ENCODE results near the gene DNM2. TPM values are rescaled to one million over a fixed set of nuclear protein-coding genes. Genes with fewer than 3 reads are reported as not detected.

The DNM2 gene
- total and polyA plus RNA-seq, 2 of the 13 experiments (the other 11 are each of a cell fraction or from before 2014, with no cell fraction given) = 41.7 to 59.8 TPM

DNA sequence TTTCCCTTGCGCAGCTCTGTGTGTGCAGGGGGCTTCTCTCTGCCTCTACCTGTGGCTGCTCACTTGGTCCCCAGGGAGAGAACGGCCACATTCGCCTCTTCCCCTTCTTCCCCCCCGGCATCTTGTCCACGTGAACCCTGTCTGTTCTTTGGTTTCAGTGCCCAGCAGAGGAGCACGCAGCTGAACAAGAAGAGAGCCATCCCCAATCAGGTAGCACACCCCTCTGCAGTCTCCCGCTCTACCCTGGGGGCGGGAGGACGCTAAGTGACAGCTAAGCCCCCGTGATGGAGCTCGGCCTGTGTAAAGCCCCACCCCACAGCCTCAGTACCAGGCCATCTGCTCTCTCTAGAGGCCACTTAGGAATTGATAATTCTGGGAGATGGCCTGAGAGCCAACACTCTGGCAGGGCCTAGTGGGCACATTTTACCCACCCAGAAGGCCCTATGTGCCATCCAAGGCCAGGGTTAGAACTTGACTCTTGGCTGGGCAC, 87.9 kb downstream of the DNM2 start:
- no TSS peak for BruUV-seq (replicated peaks)
- ATAC-seq (no peak), FAIRE-seq (no peak), DNase-seq (ENCODE audit: low spot score) (no peak)
- Histone ChIP-seq H3K9ac (ENCODE audit: insufficient read depth, low read depth, low read length) (no peak overlapping the region), H3K79me2 (ENCODE audit: insufficient read depth, low read length) (no peaks in the 10 kb centered on the region), H3K27me3 (ENCODE audit: control insufficient read depth in 1 of 2, insufficient read depth in 2 of 2, low read length in 2 of 2) (no peaks in the 10 kb centered on the region), H3K4me2 (ENCODE audit: low read depth, low read length) (no peak overlapping the region), H3K27ac (ENCODE audit: extremely low read length, insufficient read depth, low read length) (no peak overlapping the region), H3K36me3 (replicated peaks in 1 of 2; ENCODE audit: control insufficient read depth in 1 of 2, insufficient read depth in 2 of 2, low read length in 2 of 2) (peaks cover 22 to 64% of the 10 kb centered on the region in 2 experiments; a peak in 4 of 5 replicates), H3K4me3 (replicated peaks in 1 of 3; ENCODE audit: insufficient read depth in 1 of 3, low read depth in 2 of 3, low read length in 3 of 3) (no peak overlapping the region), H3K9me3 (ENCODE audit: low read length) (no peaks in the 10 kb centered on the region), H4K20me1 (ENCODE audit: insufficient read depth, low read length) (no peaks in the 10 kb centered on the region), H2AFZ (ENCODE audit: low read length) (no peak overlapping the region), H3K4me1 (ENCODE audit: insufficient read depth, low read length) (peaks cover under 1% of the 10 kb centered on the region; the same call in 1 of the 2 replicates)
- 99% methylated on average over 11 of the region's 11 CpGs for WGBS (ENCODE audit: low lambda C conversion rate)
- ChIA-PET CTCF (ENCODE audit: low intra/inter-chr PET ratio, low total read pairs) (no interaction called here), POLR2A (interaction anchor here (0.8 kb wide), 1 partner anchor 30 kb away, joined by 3 read pairs; the partner anchor contains the start of gene TMED1)
- intact Hi-C loops (cut with micrococcal nuclease; ENCODE audit: unreplicated experiment) (no loop called here), in situ Hi-C loops (cut with HindIII; ENCODE audit: extremely low pct_ligation_motif_present, low pct_unique_long_range_greater_than_20kb) (no loop called here)
- TF ChIP-seq ZNF264 (CRISPR knock-in tag; IDR thresholded peaks at IDR 0.05) = no peak
- no peak for TF ChIP-seq MYNN (CRISPR knock-in tag; IDR thresholded peaks at IDR 0.05; ENCODE audit: low read depth)
- no peak for TF ChIP-seq NONO (IDR thresholded peaks at IDR 0.05)
- TF ChIP-seq NONO (CRISPR knock-in tag; conservative IDR thresholded peaks at IDR 0.05) = no peak
- TF ChIP-seq ZBTB3 (CRISPR knock-in tag; IDR thresholded peaks at IDR 0.05; ENCODE audit: borderline replicate concordance, low read depth) = no peak
- no peak for TF ChIP-seq REL (CRISPR knock-in tag; conservative IDR thresholded peaks at IDR 0.05)

DNA sequence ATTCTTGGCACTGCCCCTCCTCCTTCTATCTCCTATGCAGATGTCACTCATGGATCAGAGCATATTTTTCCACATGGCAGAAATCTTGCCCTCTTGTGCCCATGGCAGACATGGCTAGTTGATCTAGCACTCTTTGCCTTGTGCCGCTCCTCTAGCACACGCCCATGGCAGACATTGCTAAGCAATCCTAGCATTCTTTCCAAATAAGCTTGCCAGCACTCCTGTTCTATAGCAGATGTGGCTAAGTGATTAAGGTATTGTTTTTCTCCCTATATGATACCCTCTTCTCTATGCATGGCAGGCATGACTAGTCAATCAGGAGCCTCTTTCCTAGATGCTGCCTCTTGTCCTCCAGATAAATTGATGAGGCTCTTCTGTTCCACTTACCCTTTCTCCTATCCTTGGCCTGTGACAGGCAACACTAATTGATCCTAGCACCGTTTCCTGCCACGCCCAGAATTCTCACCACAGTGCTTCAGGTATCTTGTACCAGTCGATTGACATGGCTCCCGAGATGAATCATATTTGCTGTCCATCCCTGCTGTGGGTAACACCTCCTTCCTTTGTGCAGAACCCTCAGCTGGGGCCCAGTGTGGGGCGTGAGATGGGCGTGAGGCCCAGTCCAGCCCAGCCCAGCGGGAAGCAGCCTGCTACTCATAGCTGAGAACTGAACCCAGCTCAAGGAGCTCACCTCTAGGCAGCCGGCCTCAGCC, 91.2 kb downstream of the DNM2 start:
- FAIRE-seq (no peak), ATAC-seq (no peak)
- in situ Hi-C loops (cut with HindIII; ENCODE audit: extremely low pct_ligation_motif_present, low pct_unique_long_range_greater_than_20kb) = no loop called here
- TF ChIP-seq HDAC2 (CRISPR knock-in tag; IDR thresholded peaks at IDR 0.05) (no peak), STAT5B (CRISPR knock-in tag; IDR thresholded peaks at IDR 0.05) (no peak), MEIS1 (CRISPR knock-in tag; IDR thresholded peaks at IDR 0.05; ENCODE audit: borderline replicate concordance) (no peak), TBX2 (CRISPR knock-in tag; IDR thresholded peaks at IDR 0.05; ENCODE audit: borderline replicate concordance) (no peak), ZNF383 (CRISPR knock-in tag; IDR thresholded peaks at IDR 0.05; ENCODE audit: borderline replicate concordance) (no peak), NFIB (CRISPR knock-in tag; IDR thresholded peaks at IDR 0.05; ENCODE audit: borderline replicate concordance) (no peak), CBX1 (IDR thresholded peaks at IDR 0.05; ENCODE audit: low read depth) (no peak)
- TF ChIP-seq, protein P1, sequence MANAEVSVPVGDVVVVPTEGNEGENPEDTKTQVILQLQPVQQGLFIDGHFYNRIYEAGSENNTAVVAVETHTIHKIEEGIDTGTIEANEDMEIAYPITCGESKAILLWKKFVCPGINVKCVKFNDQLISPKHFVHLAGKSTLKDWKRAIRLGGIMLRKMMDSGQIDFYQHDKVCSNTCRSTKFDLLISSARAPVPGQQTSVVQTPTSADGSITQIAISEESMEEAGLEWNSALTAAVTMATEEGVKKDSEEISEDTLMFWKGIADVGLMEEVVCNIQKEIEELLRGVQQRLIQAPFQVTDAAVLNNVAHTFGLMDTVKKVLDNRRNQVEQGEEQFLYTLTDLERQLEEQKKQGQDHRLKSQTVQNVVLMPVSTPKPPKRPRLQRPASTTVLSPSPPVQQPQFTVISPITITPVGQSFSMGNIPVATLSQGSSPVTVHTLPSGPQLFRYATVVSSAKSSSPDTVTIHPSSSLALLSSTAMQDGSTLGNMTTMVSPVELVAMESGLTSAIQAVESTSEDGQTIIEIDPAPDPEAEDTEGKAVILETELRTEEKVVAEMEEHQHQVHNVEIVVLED (CRISPR knock-in tag; IDR thresholded peaks at IDR 0.05; ENCODE audit: borderline replicate concordance) = no peak
- TF ChIP-seq, protein P2, sequence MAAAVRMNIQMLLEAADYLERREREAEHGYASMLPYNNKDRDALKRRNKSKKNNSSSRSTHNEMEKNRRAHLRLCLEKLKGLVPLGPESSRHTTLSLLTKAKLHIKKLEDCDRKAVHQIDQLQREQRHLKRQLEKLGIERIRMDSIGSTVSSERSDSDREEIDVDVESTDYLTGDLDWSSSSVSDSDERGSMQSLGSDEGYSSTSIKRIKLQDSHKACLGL (CRISPR knock-in tag; IDR thresholded peaks at IDR 0.05) = no peak
- TF ChIP-seq, protein P3, sequence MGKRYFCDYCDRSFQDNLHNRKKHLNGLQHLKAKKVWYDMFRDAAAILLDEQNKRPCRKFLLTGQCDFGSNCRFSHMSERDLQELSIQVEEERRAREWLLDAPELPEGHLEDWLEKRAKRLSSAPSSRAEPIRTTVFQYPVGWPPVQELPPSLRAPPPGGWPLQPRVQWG (CRISPR knock-in tag; IDR thresholded peaks at IDR 0.05; ENCODE audit: borderline replicate concordance, low read depth) = no peak

More for the DNA sequence above, 91.2 kb downstream of the DNM2 start:
- CTCF ChIA-PET (ENCODE audit: low intra/inter-chr PET ratio, low total read pairs) = no interaction called here
- Histone ChIP-seq H3K79me2 (ENCODE audit: insufficient read depth, low read length) (no peaks in the 10 kb centered on the region), H3K9ac (ENCODE audit: insufficient read depth, low read depth, low read length) (no peak overlapping the region), H3K9me3 (ENCODE audit: low read length) (no peaks in the 10 kb centered on the region), H3K4me2 (ENCODE audit: low read depth, low read length) (no peak overlapping the region), H3K27ac (ENCODE audit: extremely low read length, insufficient read depth, low read length) (no peak overlapping the region), H4K20me1 (ENCODE audit: insufficient read depth, low read length) (no peaks in the 10 kb centered on the region), H3K4me3 (replicated peaks in 1 of 3; ENCODE audit: insufficient read depth in 1 of 3, low read depth in 2 of 3, low read length in 3 of 3) (no peak overlapping the region), H3K27me3 (ENCODE audit: control insufficient read depth in 1 of 2, insufficient read depth in 2 of 2, low read length in 2 of 2) (no peaks in the 10 kb centered on the region), H2AFZ (ENCODE audit: low read length) (no peak overlapping the region), H3K36me3 (replicated peaks in 1 of 2; ENCODE audit: control insufficient read depth in 1 of 2, insufficient read depth in 2 of 2, low read length in 2 of 2) (peaks cover 14 to 52% of the 10 kb centered on the region in 2 experiments; a peak in 4 of 5 replicates), H3K4me1 (ENCODE audit: insufficient read depth, low read length) (peaks cover 22% of the 10 kb centered on the region)
- no TSS peak for BruUV-seq (replicated peaks)
- 96% methylated on average over 7 of the region's 10 CpGs for WGBS (ENCODE audit: low lambda C conversion rate)
- no peak for DNase-seq (ENCODE audit: low spot score)
- POLR2A ChIA-PET = no interaction called here
- intact Hi-C loops (cut with micrococcal nuclease; ENCODE audit: unreplicated experiment) = no loop called here

All from HepG2 (cell line).